GM18517 (cell line): ENCODE data around the gene IL20.

Source experiments
- ATAC-seq: cut with Tn5 transposase; IDR thresholded peaks from one replicate; pipeline ENCODE4 v1.9.1; 2021; ENCODE audit warnings: mild to moderate bottlenecking, moderate library complexity; ENCODE audit not compliant: unreplicated experiment

Gene IL20

GRCh38 chr1:206900149-206900548 is 34.7 kb downstream of the IL20 start:
- ATAC-seq, result no peak

- no peak for ATAC-seq
Observed at GRCh38 chr1:206901944-206902343, 36.5 kb downstream of the IL20 start.

- no peak for ATAC-seq
Observed at GRCh38 chr1:206902702-206903101, 37.3 kb downstream of the IL20 start.

- ATAC-seq, result no peak
Observed at GRCh38 chr1:206903687-206904086, 38.3 kb downstream of the IL20 start.

- ATAC-seq, result no peak
Observed at GRCh38 chr1:206904423-206905142, 39.2 kb downstream of the IL20 start.

- no peak for ATAC-seq
Observed at GRCh38 chr1:206905295-206906164, 40.1 kb downstream of the IL20 start.

- no peak for ATAC-seq
Observed at GRCh38 chr1:206907304-206907991, 42.0 kb downstream of the IL20 start.

- no peak for ATAC-seq
Observed at GRCh38 chr1:206908038-206908437, 42.6 kb downstream of the IL20 start.

GRCh38 chr1:206909161-206909882 is 43.9 kb downstream of the IL20 start:
- no peak for ATAC-seq

GRCh38 chr1:206909883-206910318 is 44.5 kb downstream of the IL20 start:
- ATAC-seq, result no peak

- ATAC-seq, result no peak
Observed at GRCh38 chr1:206911064-206911663, 45.7 kb downstream of the IL20 start.

GRCh38 chr1:206912445-206913095 is 47.1 kb downstream of the IL20 start:
- ATAC-seq, result no peak

GRCh38 chr1:206913766-206914537 is 48.5 kb downstream of the IL20 start:
- ATAC-seq, result no peak

- no peak for ATAC-seq
Observed at GRCh38 chr1:206915030-206915735, 49.8 kb downstream of the IL20 start.

GRCh38 chr1:206916000-206916709 is 50.7 kb downstream of the IL20 start:
- no peak for ATAC-seq

GRCh38 chr1:206918076-206918475 is 52.7 kb downstream of the IL20 start:
- ATAC-seq, result no peak
